NCI-H2081 (cell line): ENCODE data around the gene FOXJ3.

Experiments
- DNase-seq, 2 experiments: peaks; one replicate each; lab custom pipeline; 2025; lab: John Stamatoyannopoulos, UW

FOXJ3 gene

DNA sequence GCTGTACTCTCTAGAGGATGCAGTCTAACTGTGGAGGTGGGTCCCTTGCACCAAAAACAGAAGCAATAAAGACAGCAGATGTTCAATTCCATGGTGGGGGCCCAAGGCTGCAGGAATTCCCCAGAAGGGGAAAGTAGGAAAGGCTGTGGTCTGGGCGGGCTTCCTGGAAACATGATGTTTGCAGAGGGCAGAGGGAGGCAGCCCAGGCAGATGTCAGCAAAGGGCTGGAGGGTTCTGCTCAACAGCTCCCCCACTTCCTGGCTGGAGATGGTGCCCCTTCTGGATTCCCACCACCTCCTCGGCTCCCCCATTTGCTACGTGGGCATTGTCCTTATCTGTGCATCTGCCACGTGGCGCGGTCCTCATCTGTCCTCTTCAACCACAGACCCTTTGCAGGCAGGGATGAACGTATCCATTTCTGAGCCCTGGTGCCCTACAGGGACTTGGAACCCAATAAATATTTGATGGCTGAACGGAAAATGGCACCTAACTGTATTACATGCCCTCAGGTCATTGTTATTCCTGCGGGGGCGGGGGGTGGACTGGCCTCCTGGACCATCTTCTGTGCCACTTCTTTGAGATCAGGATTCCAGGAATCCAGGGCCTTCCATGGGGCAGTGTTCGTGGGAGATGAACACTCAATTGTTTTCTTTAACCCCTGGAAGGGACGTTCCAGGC, 190.2 kb downstream of the FOXJ3 start:
- no peak for DNase-seq

DNA sequence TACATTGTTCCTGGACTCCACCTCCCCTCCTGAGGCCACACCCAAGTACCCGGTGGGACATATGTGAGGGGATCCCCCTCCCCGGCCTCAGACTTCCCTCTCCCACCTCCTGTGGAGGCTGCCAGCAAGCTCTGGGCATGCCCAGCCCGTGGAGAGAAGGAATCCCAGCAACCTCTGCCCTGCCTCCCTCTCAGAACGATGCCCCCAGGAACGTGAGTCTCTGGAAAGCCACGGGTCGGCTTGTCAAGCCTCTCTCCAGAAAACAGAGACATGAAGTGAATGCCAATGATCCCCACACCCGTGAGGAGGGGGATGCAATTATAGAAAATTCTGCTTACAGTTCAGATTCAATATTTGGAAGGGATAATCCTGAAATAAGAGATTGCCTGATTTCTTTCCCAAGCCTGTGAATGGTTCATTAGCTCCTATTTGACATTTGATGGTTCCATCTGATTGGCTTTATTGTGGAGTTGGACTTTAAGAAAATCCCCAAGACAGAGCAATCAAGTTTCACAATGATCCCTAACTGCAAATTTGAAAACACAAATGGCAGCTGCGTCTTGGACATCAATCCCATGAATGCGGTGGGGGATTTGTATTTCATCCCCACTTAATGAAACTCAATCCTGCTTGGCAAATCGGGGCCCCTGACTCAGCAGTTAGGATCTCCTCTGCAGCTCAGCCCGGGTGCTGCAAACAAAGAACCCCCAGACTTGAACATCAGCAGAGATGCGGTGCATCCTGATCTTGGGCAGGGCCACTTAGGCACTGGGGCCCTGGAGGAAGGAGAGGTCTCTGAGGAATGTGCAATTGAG, 190.9 kb downstream of the FOXJ3 start:
- DNase-seq = no peak

DNA sequence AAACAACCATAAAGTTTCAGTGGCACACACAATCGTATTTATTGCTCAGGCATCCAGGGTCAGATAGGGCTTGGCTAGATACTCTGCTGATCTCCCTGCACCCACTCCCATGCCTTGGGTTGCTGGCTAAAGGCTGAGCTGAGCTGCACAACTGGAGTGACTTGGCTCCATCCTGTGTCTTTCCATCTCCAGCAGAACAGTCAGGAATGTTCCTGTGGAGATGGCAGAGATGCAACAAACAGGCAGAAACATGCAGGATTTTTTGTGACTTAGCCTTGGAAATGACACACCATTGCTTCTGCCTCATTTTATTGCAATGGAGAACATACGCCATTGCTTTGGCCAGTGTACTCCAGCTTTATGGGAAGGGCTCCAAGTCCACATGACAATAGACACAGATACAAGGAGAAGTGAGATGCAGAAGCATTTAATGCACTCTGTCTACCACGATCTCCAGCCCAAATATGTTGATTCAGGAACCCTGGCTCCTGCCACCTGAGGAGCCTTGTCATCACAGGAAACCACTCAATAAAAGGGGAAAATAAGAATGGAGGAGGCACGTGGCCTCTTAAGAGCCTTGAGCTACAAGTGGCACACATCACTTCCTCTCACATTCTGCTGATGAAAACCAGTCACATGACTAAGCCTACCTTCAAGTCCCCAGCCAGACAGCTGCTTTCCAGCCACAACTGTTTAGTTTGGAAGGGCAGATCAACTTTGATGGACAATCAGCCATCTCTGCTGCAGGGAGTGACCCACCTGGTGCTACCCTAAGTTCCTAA, 191.9 kb downstream of the FOXJ3 start:
- no peak for DNase-seq

DNA sequence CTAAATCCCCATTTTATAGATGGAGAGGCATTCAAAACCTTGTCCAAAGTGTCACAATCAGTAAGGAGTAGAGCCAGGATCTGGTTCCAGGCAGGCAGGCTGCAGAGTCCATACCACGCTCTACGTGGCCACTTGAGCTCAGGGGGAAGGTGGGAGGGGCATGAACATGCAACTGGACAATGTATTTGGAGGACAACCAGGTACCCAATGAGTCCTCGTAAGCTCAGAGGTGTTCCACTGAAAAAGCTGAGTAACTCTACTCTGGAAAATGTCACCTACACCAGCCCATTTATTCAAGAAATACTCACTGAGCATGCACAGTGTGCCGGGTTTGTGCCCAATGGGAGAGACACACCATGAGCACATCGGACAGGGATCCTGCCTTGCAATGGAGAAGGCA, 193.1 kb downstream of the FOXJ3 start:
- no peak for DNase-seq

DNA sequence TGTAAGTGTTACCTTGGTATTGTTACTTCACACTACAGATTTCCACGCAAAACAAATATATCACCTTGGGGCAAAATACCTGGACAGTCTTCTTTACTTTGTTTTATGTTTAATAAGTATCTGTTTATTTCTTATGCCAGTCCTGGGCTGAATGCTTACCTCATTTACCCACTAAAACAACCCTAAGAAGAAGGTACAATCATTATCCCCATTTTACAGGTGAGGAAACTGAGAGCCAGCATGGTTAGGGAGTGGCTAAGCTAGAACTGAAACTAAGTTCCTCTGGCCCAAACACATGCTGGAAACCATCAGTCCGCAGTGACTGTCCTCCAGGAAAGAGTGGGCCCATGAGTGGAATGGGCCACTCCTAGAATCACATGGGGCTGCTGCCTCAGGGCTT, 194.8 kb downstream of the FOXJ3 start:
- no peak for DNase-seq

DNA sequence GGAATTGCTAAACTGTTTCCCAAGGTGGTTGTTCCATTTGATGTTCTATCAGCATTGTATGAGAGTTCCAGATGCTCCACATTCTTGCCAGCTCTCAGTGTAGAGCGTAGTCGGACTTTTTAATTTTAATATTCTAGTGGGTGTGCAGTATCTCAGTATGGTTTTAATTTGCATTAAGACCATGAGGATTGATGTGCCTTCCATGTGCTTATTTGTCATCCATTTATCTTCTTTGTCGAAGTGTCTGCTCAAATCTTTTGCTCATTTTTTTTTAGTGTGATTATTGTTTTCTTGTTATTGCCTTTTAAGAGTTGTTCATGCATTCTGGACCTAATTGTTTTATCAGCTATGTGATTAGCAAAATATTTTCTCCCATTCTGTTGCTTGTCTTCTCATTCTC, 195.6 kb downstream of the FOXJ3 start:
- no peak for DNase-seq

DNA sequence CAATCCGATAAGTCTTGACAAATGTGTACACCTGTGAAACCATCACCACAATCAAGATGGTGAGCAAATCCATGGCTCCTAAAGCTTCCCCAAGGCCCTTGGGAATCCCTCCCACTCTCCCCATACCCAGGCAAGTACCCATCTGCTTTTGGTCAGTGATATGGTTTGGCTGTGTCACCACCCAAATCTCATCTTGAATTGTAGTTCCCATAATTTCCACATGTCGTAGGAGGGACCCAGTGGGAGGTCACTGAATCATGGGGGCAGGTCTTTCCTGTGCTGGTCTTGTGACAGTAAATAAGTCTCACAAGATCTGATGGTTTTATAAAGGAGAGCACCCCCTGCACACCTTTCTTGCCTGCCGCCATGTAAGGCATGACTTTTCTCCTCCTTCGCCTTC, 196.4 kb downstream of the FOXJ3 start:
- DNase-seq = no peak

DNA sequence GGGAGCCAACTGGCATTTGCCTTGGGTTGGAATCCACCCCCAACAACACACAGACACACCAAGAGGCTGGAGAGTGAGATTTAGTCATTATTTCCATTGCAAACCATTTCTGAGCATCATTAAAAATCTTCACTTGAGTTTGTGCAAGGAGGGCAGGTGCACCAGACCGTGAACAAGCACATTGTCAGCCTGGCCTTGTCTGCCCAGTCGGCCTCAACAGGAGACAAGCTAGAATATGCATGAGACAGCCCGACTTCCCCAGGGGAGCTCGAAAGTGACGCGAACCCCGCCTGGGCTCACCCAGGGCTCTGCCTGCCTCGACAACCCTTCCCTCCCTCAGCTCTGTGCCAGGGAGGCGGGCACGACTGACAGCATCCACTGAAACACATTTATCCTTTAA, 197.3 kb downstream of the FOXJ3 start:
- DNase-seq = no peak

DNA sequence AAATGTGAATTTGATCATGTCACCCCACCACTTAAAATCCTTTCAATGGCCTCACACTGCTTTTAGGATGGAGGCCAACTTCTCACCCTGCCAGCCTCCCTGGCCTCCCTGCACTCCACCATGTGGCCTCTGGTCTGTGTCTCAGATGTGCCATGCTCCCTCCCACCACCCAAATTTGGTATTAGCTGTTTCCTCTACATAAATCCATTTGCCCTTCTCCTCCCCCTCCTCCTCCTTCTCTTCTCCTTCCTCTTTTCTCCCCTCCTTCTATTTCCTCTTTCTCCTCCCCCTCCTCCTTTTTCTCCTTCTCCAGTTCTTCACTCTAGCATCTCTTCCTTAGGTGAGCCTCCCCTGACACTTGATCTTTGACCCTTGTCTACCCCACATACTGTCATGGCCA, 198.6 kb downstream of the FOXJ3 start:
- DNase-seq = no peak

DNA sequence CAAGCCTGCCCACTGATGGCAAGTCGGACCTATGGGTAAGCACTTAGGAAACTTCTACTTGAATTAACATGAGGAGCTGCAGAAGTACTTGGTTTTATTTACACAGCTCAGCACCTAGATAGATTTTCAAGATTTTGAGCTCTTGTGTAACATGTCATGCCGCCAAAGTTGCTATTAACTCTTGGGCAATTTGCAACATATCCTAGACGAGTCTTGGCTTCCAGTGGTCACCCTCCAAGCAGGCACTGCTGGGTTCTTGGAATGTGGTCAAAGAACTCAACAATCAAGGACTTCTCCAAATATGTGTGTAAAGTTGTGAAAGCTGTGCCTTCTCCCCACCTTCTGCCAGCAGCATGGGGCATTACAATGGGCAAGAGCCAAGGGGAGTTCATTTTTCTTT, 199.6 kb downstream of the FOXJ3 start:
- no peak for DNase-seq

DNA sequence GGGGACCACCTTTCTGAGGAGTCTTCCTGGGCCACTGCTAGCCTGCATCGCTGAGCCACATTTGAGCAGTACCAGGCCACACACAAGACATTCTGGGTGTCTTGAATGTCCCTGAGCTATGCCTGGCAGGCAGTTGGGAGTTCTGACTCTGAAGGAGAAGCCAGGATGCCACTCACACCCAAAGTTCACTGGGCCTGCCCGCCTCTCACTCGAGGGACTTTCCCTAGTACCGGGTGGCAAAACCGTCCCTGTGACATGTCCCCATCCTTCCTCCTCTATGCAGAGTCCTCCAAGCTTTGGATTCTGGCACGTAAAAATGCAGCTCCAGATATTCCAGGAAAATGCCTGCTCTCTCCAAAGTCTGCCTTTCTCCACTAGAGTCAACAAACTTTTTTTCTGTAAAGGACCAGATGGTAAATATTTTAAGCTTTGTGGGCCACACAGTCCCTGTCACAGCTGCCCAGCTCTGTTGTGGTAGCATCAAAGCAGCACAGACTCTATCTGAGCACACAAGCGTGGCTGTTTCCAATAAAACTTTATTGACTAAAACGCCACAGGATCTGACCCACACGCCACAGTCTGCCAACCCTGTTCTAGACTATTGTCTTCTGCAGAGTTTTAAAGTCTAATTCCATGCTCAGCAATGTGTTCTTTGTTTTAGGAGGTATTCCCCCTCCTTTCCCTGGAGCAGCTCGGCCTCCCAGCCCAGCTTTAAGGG, 201.1 kb downstream of the FOXJ3 start:
- DNase-seq = no peak

DNA sequence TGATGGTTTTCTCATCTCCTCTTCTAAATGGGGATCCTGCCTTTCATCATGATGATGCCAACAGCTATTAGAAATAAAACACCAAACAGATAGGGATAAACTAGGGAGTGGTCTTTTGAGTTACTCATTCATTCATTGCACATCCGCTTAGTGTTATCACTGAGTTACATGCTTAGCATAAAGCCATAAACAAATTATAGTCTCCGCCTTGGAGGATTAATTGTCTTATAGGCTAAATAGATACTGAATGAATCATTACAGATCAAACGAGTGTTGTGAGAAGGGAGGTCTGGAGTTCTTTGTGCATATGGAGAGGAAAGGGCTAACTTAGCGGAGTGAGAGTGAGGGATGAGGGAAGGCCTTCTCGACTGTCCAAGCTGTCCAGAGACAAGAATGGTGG, 201.6 kb downstream of the FOXJ3 start:
- no peak for DNase-seq

DNA sequence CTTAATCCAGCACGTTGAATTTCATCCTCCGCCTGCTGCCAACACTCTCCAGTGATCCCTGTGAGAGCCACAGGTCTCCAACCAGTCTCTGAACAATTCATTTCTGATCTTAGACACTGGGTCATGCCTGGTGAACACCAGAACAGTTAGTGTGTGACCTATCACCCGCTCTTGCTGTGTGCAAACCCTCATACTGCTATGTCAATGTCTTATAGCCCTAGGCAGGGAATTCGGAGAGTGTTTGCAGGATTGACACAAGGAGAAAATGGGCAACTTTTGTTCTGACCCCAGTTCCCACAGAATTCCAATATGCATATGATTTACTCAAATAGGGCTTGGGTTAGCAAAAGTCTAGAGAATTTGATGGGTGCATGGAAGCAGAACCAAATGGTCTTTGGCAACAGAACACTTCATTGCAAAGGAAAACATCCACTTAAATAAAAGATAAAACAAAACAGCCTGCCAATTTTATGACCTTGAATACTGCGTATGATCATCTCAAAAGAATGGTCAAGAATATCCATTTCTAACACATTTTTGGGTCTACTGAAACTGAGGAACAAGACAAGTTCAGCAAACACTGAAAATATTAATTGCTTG, 204.9 kb downstream of the FOXJ3 start:
- no peak for DNase-seq

DNA sequence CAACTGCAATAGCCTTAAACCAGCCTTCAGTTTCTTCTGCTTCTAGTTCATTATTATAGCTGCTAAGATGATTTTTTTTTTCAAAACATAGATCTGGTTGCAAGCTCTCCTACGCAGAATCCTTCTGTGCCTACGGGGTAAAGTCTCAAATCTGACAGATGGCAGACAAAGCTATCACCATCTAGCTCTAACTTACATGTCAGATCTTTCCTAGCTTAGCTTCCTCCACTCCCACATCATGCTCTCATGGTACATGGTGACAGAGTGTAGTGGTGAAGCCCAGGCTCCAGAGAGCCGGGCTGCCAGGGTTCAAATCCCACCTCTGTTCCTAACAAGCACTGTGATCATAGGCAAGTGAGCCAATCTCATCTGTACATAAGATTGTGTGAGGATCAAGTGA, 206.1 kb downstream of the FOXJ3 start:
- no peak for DNase-seq

DNA sequence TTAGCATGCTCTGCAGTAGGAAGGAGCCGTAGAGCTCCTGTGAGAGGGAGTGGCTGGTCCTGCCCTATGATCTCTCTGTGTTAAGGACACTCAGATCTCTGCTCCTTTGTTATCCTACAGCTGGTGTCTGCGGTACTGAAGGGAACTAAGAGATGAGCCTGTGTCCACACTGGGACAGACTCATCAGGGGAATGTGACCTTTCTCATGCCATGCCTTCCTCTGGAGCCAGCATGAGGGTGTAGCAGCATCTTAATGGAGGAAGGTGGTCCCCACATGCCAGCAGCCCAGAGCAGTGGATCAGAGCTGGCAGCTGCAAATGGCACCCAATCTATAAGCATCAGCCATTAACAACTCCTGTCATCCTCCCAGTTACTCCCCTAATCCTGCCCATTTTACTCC, 206.5 kb downstream of the FOXJ3 start:
- DNase-seq = no peak

DNA sequence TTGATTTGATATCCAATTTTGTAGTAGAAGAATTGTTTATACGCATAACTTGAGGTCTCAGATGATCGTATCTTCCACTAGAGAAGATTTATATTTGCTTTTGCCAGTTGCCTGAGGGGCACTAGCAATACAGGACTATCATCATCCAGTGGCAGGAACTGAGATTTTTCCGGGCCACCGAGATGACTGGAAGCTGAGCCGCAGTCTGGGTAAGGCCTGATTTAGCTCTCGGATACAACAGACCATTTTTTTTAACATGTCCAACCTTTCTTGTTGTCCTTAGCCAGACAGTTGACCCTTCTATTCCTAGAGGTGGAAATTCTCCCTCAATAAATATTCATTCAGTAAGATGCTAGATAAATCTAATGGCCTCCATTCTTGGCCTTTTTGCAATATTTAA, 207.3 kb downstream of the FOXJ3 start:
- DNase-seq = no peak
